Measurements from ENCODE around the gene CEACAM19.
"Not testable (repeated sequence)": the region's sequence is repeated elsewhere in the genome, so short reads cannot be mapped to it uniquely, and the experiment has no call there.

CEACAM19 gene

GRCh38 chr19:44701228-44701627, 29.9 kb downstream of the CEACAM19 start:
- no peak for DNase-seq (ENCODE audit: low read depth in 2 of 2)

GRCh38 chr19:44702551-44703176, 31.4 kb downstream of the CEACAM19 start:
- DNase-seq (ENCODE audit: low read depth in 2 of 2): no peak

GRCh38 chr19:44703336-44704078, 32.2 kb downstream of the CEACAM19 start:
- no peak for DNase-seq (ENCODE audit: low read depth in 2 of 2)

GRCh38 chr19:44704982-44705381, 33.7 kb downstream of the CEACAM19 start:
- no peak for DNase-seq (ENCODE audit: low read depth in 2 of 2)

- DNase-seq (ENCODE audit: low read depth in 2 of 2): no peak
Measured at GRCh38 chr19:44705502-44706010, 34.3 kb downstream of the CEACAM19 start.

- DNase-seq (ENCODE audit: low read depth in 2 of 2): no peak
Measured at GRCh38 chr19:44706506-44707236, 35.4 kb downstream of the CEACAM19 start.

- no peak for DNase-seq (ENCODE audit: low read depth in 2 of 2)
Measured at GRCh38 chr19:44707794-44708193, 36.5 kb downstream of the CEACAM19 start.

- no peak for DNase-seq (ENCODE audit: low read depth in 2 of 2)
Measured at GRCh38 chr19:44708940-44709339, 37.7 kb downstream of the CEACAM19 start.

GRCh38 chr19:44709434-44710266, 38.4 kb downstream of the CEACAM19 start:
- not testable (repeated sequence) for DNase-seq (ENCODE audit: low read depth in 2 of 2)

- no peak for DNase-seq (ENCODE audit: low read depth in 2 of 2)
Measured at GRCh38 chr19:44710483-44710882, 39.2 kb downstream of the CEACAM19 start.

GRCh38 chr19:44712864-44713515, 41.7 kb downstream of the CEACAM19 start:
- no peak for DNase-seq (ENCODE audit: low read depth in 2 of 2)

GRCh38 chr19:44714597-44715169, 43.4 kb downstream of the CEACAM19 start:
- DNase-seq (ENCODE audit: low read depth in 2 of 2): no peak

GRCh38 chr19:44717603-44718002, 46.3 kb downstream of the CEACAM19 start:
- no peak for DNase-seq (ENCODE audit: low read depth in 2 of 2)

GRCh38 chr19:44718441-44719261, 47.4 kb downstream of the CEACAM19 start:
- DNase-seq (ENCODE audit: low read depth in 2 of 2): no peak

GRCh38 chr19:44719262-44719701, 48.0 kb downstream of the CEACAM19 start:
- no peak for DNase-seq (ENCODE audit: low read depth in 2 of 2)

GRCh38 chr19:44720396-44720795, 49.1 kb downstream of the CEACAM19 start:
- DNase-seq (ENCODE audit: low read depth in 2 of 2): not testable (repeated sequence)

GRCh38 chr19:44720945-44721344, 49.7 kb downstream of the CEACAM19 start:
- DNase-seq (ENCODE audit: low read depth in 2 of 2): no peak

- DNase-seq (ENCODE audit: low read depth in 2 of 2): not testable (repeated sequence)
Measured at GRCh38 chr19:44721369-44721768, 50.1 kb downstream of the CEACAM19 start.
